GM18861 (cell line): ENCODE results near the gene RNF157.

ENCODE experiments used
- ATAC-seq: cut with Tn5 transposase; IDR thresholded peaks from one replicate; pipeline ENCODE4 v1.9.1; 2021; ENCODE audit not compliant: unreplicated experiment

Gene RNF157

DNA sequence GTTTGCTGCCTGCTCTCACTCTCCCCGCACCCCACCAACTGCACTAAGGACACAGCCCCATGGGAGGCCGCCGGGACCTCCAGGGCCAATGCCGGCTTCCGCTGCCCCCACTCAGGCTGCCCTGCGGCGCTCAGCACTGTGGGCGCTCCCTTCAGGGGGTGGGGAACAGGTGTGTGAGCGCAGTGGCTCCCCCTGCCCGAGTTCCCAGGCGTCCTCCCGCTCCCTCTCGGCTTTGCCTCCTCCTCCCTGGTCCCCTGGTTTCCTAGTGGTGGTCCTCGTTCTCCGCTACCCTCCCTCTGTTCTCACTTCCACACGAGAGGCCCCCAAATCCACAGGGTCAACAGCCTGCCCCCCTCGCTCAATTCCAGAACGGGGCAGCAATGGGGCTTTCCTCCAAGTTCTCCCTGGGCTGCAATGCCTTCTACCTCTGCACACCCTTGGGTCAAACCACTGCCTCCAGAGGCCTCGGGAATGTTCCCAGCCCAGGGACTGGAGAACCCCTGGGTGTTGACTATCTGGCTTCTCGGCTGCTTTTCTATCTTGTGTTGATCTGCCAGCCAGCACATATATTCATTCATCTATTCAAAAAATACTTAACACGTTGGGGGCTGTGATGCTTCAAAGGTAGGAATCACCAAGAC is 109.1 kb downstream of the RNF157 start:
- ATAC-seq, result no peak

DNA sequence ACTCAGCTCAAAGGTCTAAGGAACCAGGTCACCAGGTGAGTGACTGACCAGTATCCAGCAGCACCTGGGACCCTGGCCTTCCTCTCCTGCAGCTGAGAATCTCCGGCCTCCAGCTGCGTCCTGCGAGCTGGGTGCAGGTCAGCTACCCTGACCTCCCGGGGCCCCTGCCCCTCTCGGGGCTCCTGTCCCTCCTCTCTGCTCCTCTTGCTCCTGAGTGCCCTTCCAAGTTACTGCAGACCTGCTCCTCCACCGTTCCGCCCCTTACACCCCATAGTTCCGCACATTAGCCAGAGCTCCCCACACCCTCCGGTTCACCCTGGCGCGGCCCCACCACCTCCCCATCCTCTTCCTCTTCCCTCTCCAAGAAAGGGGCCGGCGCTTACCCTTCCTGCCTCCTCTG is 109.8 kb downstream of the RNF157 start:
- no peak for ATAC-seq

- ATAC-seq, result no peak
Observed at GRCh38 chr17:76125922-76126321, 114.4 kb downstream of the RNF157 start.

- ATAC-seq, result no peak
Observed at GRCh38 chr17:76125391-76125675, 115.0 kb downstream of the RNF157 start.

GRCh38 chr17:76124582-76125390 is 115.5 kb downstream of the RNF157 start:
- ATAC-seq, result no peak

GRCh38 chr17:76123749-76124581 is 116.3 kb downstream of the RNF157 start:
- no peak for ATAC-seq

DNA sequence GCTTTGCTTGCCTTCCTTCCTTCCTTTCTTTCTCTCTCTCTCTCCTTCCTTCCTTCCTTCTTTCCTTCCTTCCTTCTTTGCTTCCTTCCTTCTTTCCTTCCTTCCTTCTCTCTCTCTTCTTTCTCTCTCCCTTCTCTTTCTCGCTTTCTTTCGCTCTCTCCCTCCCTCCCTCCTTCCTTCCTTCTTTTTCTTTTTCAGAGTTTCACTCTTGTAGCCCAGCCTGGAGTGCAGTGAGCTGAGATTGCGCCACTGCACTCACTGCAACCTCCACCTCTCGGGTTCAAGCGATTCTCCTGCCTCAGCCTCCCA is 117.1 kb downstream of the RNF157 start:
- no peak for ATAC-seq

DNA sequence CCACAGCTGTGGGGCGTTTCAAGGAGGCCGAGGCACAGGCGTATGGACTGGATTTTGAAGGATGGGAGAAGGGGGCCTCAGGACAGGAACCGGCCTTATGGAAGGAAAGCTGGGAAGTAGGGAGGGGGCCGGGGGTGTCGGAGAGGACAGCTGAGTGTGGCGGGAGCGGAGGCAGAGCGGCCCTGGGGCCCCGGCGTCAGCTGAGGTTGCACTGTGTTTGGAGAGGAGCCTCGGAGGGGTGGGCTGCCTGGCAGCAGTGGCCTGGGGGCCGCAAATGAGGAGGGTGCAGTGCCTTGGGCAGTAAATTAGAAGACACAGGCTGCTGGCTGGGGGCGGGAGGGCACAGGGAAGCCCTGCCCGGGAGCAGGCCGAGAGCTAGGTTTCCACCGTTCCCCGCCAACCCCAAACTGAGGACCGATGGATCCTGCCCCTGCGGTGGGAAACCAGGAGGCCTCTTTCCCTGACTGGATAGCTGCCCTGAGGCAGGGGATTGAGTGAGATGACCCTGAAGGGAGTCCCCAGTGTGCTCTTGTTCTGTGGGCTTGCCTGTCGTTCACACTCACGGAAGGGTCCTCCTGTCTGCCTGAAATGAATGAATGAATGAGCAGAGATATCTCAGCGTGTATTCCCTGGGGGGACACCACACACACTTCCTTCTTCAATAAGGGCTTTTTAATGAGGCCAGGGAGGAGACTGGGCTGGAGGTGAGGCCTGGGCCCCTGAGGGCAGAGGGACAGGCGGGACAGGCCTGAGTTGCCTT is 117.7 kb downstream of the RNF157 start:
- ATAC-seq, result no peak

DNA sequence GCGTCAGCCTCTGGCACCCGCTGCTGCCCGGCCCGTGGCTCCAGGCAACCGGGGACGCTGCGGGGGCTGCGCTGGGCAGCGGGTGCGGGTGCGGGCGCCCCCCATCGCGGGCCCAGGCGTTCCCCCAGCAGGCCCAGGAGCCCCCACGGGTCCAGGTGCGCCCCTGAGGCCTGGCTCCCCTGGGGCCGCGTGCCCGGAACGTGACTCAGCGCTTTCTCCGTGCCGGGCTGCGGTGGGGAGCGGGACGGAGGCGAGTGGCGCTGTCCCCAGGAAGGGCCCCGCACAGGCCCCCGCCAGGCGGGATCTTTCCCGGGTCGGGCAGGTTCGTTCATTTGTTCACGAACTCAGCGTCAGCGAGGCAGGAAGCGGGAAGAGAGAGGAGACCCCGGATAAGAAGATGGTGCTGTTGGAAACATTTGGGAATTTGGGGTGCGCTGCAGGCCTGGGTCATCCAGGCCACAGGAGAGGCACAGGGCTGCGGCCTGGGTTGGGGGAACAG is 118.3 kb downstream of the RNF157 start:
- ATAC-seq, result no peak

- no peak for ATAC-seq
Observed at GRCh38 chr17:76120658-76121008, 119.7 kb downstream of the RNF157 start.

DNA sequence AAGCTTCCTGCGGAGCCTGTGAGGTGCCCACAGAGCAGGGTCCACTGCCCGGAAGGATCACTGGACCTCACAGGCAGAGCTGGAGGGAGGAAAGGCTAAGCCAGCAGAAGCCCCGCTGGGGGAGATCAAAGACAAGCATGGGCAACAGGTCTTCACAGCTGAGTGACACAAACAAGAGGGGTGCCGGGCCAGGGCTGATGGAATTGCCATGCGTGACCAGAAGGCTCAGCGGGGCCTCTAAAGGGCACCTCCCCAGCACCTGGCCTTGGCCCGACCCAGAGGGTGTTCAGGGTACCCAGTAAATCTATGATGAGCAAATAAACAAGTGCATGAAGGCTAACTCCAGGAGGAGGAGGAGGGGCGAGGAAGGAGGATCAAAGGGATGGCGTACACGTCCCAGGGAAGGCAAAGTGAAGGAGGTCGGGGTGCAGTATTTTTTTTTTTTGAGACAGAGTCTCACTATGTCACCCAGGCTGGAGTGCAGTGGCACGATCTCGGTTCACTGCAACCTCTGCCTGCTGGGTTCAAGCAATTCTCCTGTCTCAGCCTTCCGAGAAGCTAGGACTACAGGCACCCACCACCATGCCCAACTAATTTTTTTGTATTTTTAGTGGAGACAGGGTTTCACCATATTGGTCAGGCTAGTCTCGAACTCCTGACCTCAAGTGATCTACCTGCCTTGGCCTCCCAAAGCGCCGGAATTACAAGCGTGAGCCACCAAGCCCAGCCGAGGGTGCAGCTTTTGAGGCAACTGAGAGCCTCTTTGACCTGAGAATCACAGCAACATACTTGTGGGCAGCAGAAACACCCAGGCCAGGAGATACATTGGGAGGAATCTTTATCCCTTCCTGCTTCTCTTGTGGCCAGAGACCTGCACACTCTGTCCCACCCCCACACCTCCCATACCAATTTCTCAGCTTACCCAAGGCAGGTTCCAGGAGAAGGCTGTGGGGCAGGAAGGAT is 120.6 kb downstream of the RNF157 start:
- no peak for ATAC-seq

DNA sequence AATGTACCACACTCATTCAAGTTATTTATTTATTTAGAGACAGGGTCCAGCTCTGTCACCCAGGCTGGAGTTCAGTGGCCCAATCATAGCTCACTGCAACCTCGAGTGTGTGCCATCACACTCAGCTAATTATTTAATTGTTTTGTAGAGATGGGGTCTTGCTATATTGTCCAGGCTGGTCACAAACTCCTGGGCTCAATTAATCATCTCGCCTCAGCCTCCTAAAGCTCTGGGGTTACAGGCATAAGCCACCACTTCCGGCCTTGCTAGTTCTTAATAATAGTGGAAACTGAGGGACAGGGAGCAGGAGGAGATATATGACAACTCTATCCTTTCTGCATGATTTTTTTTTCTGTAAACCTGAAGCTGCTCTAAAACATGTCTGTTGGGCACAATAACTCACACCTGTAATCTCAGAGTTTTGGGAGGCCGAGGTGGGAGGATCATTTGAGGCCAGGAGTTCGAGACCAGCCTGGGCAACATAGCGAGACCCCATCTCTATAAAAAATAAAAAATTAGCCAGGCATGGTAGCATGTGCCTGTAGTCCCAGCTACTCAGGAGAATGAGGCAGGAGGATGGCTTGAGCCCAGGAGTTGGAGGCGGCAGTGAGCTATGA is 125.0 kb downstream of the RNF157 start:
- no peak for ATAC-seq

DNA sequence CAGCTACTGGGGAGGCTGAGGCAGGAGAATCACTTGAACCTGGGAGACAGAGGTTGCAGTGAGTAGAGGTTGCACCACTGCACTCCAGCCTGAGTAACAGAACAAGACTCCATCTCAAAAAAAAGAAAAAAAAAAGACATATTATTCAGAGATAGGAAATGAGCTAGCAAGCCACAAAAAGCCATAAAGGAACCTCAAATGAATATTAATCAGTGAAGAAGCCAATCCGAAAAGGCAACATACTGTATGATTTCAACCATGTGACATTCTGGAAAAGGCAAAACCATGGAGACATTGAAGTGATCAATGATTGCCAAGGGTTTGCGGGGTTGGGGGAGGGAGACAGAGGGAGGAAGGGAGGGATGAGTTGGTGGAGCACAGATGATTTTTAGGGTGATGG is 128.3 kb downstream of the RNF157 start:
- no peak for ATAC-seq

DNA sequence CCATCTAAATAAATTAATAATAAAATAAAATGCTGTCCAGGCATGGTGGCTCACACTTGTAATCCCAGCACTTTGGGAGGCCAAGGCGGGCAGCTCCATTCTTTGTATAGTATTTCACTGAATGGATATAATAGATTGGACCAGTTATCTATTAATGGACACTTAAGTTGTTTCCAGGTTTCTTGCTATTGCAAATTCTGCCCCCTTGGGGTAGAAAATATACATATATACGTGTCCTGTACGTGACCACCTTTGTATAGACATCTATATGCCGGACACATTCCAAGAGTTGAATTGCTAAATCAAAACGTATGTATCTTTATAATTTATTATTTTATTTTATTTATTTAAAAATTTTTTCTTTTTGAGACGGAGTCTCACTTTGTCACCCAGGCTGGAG is 132.8 kb downstream of the RNF157 start:
- ATAC-seq, result no peak

DNA sequence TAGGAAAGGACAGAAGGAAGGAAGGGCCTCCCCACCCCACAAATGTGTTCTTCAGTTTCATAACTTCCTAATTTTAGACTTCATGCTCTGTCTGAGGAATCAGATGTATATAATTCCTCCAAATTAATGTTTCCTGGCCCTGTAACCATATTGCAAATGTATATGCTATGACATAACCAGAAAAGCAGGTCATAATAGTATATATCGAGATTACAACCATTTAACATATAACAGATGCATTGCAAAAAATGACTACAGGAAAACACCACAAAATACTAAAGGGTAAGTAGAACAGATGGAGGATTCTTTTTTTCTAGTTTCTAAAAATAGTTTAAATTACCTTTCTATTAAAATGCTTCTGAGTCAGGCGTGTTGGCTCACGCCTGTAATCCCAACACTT is 133.6 kb downstream of the RNF157 start:
- no peak for ATAC-seq

DNA sequence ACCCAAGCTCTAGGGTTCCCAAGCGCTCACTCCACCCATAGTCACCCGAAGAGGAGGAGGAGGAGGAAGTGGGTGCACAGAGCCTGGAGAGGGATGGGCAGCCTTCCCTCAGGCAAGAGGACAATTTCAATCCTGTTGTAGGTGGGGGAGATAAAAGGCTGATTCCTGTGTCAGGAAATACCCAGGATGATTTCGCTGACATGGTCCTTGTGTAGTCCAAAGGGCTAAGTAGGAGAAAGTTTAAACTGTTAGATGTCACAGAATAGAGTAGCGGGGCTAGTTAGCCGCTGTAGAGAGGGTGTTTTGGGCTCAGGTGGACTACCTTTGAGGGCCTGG is 135.4 kb downstream of the RNF157 start:
- ATAC-seq, result no peak

GRCh38 chr17:76104140-76104895 is 136.0 kb downstream of the RNF157 start:
- ATAC-seq, result no peak

GRCh38 chr17:76103274-76104139 is 136.8 kb downstream of the RNF157 start, which contains the start of gene EXOC7:
Gene EXOC7 (minus strand): TSS chr17:76103787. CDS start chr17:76103692, 95 bp downstream.
- peak; percentile 80 for ATAC-seq
